Epithelial cell of proximal tubule (primary cell): Measurements from ENCODE around the gene LDAH. TPM values are rescaled to one million over a fixed set of nuclear protein-coding genes. Genes with fewer than 3 reads are reported as not detected.

Experiments
- DNase-seq: peaks from one replicate; pipeline ENCODE4 v3.0.0-alpha.2; 2011; ENCODE audit warnings: low read depth
- H3K4me3 ChIP-seq: 2 replicates; pipeline ENCODE4 v1.5.1; 2011; ENCODE audit warnings: low read depth, mild to moderate bottlenecking, low read length
- total RNA-seq: library from RNA; depleted of rRNA; stranded (reverse); fragments of >200 nt; gene quantifications from 2 replicates; pipeline ENCODE4 v1.2.3, GENCODE V29; 2015
- TF ChIP-seq, protein P1 (sequence below): conservative IDR thresholded peaks from 2 replicates; pipeline ENCODE4 v1.5.1; 2012; ENCODE audit warnings: low read depth, mild to moderate bottlenecking, low read length

LDAH gene
- total RNA-seq, 1 donor from 2014 or later = 16.5 TPM

DNA sequence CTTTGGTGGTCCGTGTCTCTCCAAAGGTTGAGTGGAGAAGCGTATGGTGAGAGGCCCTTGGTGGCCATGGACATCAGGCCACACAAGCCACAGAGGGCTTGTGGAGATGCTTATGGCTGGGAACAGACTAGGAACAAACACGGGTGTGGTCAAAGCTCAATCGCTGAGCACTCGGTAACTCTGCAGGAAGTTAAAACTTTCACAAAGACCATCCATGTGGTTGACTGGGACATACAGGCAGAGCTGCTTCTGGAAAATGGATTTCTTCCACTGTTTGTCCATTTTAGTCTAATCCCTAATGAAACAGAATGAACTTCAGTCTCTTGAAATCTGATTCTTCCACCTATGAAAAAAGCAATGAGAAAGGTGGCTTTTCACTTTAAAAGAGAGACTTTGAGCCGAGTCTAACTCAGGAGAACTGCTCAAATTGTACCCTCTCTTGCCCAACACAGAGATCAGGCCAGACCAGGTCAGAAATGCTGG is 138.3 kb downstream of the LDAH start:
- TF ChIP-seq, protein P1, sequence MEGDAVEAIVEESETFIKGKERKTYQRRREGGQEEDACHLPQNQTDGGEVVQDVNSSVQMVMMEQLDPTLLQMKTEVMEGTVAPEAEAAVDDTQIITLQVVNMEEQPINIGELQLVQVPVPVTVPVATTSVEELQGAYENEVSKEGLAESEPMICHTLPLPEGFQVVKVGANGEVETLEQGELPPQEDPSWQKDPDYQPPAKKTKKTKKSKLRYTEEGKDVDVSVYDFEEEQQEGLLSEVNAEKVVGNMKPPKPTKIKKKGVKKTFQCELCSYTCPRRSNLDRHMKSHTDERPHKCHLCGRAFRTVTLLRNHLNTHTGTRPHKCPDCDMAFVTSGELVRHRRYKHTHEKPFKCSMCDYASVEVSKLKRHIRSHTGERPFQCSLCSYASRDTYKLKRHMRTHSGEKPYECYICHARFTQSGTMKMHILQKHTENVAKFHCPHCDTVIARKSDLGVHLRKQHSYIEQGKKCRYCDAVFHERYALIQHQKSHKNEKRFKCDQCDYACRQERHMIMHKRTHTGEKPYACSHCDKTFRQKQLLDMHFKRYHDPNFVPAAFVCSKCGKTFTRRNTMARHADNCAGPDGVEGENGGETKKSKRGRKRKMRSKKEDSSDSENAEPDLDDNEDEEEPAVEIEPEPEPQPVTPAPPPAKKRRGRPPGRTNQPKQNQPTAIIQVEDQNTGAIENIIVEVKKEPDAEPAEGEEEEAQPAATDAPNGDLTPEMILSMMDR = no peak

DNA sequence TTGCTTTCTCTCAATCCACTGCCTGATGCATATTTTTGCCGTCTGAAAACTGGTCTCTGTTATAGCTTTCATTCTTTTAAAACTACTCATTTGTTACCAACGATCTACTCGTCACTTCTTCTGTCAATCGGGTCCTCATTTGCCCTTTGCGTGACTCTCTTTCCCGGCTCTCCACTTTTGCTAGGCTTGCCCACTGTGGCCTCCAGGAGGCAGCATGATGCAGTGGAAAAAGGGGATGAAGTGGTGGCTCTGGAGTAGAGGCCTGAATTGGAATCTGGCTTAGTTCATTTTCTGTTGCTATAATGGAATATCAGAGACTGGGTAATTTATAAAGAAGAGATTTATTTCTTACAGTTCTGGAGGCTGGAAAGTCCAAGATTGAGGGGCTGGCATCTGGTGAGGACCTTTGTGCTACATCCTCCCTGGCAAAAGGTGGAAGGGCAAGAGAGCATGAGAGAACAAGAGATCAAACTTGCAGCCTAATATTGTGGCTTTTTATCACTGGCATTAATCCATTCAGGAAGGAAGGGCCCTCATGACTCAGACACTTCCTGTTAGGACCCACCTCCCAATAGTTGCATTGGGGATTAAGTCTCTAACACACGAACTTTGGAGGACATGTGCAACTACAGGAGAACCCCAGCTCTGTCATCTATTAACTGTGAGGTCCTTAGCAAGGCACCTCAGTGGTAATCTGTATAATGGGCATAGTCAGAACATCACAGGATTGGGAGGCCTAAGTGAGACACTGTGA is 140.6 kb downstream of the LDAH start:
- H3K4me3 ChIP-seq = no peak overlapping the region
- TF ChIP-seq, protein P1 = peak; percentile 88
- no peak for DNase-seq

More for the DNA sequence above, 138.3 kb downstream of the LDAH start:
- no peak for DNase-seq
- no peak overlapping the region for H3K4me3 ChIP-seq

DNA sequence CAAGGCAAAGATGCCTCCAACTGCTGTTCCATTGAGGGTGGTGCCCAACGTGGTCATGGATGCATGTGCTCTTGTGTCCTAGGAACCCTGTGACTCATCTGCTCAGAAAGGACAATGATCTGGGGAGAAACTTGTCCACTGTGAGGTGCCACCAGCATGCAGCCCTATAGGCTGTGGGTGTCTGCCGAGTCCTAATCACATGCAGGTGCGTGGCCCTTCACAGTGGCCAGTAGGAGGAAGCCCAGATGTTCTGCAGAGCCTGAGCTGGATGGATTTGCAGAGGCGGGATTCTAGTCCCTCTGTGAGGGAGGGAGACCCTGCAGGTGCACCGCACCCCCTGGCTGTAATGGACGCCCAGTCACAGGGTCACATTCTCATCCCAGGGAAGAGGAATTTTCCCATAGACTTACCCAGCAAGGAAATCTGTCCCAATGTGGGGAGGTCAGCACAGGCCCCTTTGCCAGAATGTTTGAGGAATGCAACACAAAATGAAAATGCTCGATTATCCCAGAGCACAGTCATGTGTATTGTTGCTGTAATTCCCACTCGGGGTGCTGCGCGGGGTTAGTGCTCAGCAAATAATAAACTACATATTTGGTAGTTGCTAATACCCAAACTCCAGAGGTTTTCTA is 142.0 kb downstream of the LDAH start:
- DNase-seq = no peak
- H3K4me3 ChIP-seq = no peak overlapping the region
- TF ChIP-seq, protein P1 = no peak

GRCh38 chr2:20678780-20679179 is 144.1 kb downstream of the LDAH start:
- TF ChIP-seq, protein P1 = no peak
- no peak for DNase-seq
- no peak overlapping the region for H3K4me3 ChIP-seq

- DNase-seq = no peak
- H3K4me3 ChIP-seq = no peak overlapping the region
- TF ChIP-seq, protein P1 = no peak
Measured at GRCh38 chr2:20678086-20678395, 144.9 kb downstream of the LDAH start.

DNA sequence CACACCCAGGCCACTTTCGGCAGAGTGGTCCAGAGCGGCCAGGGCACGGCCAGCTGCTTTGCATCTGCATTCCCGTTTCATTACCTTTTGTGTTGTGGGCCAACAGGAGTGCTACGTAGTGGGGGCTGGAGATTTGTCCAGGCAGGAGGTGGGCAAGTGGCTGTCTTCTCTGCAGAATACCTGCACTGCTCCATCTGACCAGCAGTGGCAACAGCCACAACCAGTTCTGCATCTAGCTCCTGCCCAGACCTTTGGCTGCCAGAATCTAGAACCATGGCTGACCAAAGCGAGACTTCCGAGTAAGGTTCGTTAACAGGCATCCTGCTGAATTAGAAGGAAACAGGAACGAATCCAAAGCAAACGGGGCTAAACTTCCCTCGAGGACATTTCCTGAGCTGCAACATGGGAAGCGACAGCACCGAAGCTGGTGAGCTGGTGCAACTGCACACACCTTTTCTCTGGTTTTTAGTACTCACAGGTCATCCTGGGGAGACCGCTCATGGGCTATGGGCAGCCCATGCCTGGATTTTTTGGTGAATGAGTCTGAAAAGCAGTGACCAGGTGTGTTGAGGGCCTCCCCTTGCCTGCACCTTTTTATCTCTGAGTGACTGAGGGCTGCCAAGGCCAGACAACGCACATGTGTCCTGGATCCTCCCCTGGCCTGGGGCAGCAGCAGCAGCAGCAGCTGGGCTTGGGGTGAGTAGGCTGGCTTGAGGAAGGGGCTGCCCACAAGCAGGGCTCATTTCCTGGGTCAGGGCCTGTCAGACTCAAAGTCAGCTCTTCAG is 145.4 kb downstream of the LDAH start:
- TF ChIP-seq, protein P1 = peak; percentile 40
- DNase-seq = no peak
- no peak overlapping the region for H3K4me3 ChIP-seq
